ENCODE data around the gene C1QTNF1.

Gene C1QTNF1

DNA sequence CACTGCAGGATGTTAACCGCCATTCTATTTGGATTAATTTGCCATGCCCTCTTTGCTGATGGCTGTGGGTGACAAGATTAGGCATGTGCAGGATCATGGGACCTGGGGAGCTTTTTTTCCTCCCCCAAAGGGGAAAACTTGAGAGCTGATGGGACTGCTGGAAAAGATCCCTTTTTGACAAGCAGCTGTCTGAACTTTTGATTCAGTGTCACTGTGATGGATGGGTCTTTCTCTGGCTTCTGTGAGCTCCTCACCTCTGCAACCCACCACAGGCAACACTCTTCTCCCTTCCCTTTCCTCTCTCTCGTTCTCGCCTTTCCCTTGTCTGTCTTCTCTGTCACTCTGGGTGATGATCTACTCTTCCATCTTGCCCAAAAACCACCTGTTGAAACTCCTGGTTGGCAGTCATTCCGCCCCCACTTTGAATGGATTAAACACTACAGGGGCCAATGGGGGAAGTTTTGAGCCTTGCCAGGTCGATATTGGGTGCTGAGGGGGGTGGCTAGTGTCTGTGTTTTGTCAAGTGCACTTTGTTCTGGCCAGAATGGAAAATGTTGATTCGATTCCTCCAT lies 11.3 kb upstream of the C1QTNF1 start:
- Histone ChIP-seq H3K9me2 (replicated peaks; ENCODE audit: insufficient read depth, low read length) (no peaks in the 10 kb centered on the region), H3K36me3 (replicated peaks; ENCODE audit: insufficient read depth, low read length) (no peaks in the 10 kb centered on the region), H3K4me3 (ENCODE audit: low read length) (no peak overlapping the region), H3F3A (ENCODE audit: insufficient read depth, low read length) (no peaks in the 10 kb centered on the region), H3K9ac (ENCODE audit: low read length) (no peak overlapping the region), H3K79me2 (ENCODE audit: low read length) (peaks cover 18% of the 10 kb centered on the region), H2AFZ (ENCODE audit: low read length) (no peak overlapping the region), H3K27me3 (replicated peaks; ENCODE audit: insufficient read depth, low read length) (peaks cover 32% of the 10 kb centered on the region), H3K4me1 (ENCODE audit: low read length) (peaks cover 8% of the 10 kb centered on the region; the same call in 1 of the 2 replicates), H3K27ac (ENCODE audit: low read length) (no peak overlapping the region), H3K9me3 (replicated peaks; ENCODE audit: insufficient read depth, low read length) (no peaks in the 10 kb centered on the region), H4K20me1 (ENCODE audit: insufficient read depth, low read length) (no peaks in the 10 kb centered on the region), H3K4me2 (ENCODE audit: low read depth, low read length) (no peak overlapping the region)
- TF ChIP-seq, protein P1, sequence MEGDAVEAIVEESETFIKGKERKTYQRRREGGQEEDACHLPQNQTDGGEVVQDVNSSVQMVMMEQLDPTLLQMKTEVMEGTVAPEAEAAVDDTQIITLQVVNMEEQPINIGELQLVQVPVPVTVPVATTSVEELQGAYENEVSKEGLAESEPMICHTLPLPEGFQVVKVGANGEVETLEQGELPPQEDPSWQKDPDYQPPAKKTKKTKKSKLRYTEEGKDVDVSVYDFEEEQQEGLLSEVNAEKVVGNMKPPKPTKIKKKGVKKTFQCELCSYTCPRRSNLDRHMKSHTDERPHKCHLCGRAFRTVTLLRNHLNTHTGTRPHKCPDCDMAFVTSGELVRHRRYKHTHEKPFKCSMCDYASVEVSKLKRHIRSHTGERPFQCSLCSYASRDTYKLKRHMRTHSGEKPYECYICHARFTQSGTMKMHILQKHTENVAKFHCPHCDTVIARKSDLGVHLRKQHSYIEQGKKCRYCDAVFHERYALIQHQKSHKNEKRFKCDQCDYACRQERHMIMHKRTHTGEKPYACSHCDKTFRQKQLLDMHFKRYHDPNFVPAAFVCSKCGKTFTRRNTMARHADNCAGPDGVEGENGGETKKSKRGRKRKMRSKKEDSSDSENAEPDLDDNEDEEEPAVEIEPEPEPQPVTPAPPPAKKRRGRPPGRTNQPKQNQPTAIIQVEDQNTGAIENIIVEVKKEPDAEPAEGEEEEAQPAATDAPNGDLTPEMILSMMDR (IDR thresholded peaks at IDR 0.05; ENCODE audit: low read length): no peak
- TF ChIP-seq EZH2phosphoT487 (IDR thresholded peaks at IDR 0.05; ENCODE audit: low read length) (no peak), EZH2 (optimal IDR thresholded peaks at IDR 0.05; ENCODE audit: low read depth, low read length) (no peak)
- no peak for DNase-seq

DNA sequence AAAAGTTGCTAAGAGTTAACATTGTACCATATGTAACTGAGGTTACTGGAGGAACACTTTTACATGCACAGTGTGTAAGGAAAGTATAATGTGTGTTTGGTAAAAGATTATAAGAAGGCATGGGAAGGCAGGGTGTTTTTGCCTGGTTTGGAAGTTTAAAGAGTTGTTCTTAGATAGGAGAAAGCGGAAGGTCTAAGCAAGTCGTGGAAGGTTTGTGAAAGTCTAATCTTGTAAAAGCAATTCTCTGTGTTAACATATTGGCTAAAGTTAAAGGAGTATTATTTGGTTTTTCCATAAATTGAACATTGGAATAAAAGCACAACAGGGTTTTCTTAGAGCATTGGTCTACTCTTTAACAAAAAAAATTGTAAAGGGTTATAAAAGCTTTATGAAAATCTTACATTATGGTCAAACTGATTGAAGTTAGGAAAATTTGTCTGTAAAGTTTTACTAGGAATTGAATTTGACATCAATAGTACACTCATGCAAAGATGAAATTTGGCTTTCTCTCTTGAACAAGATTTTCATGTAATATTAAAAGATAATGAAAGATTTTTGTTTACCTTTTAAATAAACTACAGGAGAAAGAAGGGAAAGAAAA lies 9.7 kb upstream of the C1QTNF1 start:
- Histone ChIP-seq H3K36me3 (replicated peaks; ENCODE audit: insufficient read depth, low read length) (no peaks in the 10 kb centered on the region), H3K9me2 (replicated peaks; ENCODE audit: insufficient read depth, low read length) (no peaks in the 10 kb centered on the region), H3K9ac (ENCODE audit: low read length) (no peak overlapping the region), H2AFZ (ENCODE audit: low read length) (no peak overlapping the region), H3F3A (ENCODE audit: insufficient read depth, low read length) (no peaks in the 10 kb centered on the region), H3K4me1 (ENCODE audit: low read length) (peaks cover 3% of the 10 kb centered on the region; the same call in 1 of the 2 replicates), H3K79me2 (ENCODE audit: low read length) (peaks cover 1% of the 10 kb centered on the region), H3K4me3 (ENCODE audit: low read length) (no peak overlapping the region), H3K27ac (ENCODE audit: low read length) (no peak overlapping the region), H3K4me2 (ENCODE audit: low read depth, low read length) (no peak overlapping the region), H4K20me1 (ENCODE audit: insufficient read depth, low read length) (no peaks in the 10 kb centered on the region), H3K9me3 (replicated peaks; ENCODE audit: insufficient read depth, low read length) (no peaks in the 10 kb centered on the region), H3K27me3 (replicated peaks; ENCODE audit: insufficient read depth, low read length) (peaks cover 45% of the 10 kb centered on the region)
- no peak for DNase-seq
- TF ChIP-seq, protein P1 (IDR thresholded peaks at IDR 0.05; ENCODE audit: low read length): no peak
- TF ChIP-seq EZH2phosphoT487 (IDR thresholded peaks at IDR 0.05; ENCODE audit: low read length) (no peak), EZH2 (optimal IDR thresholded peaks at IDR 0.05; ENCODE audit: low read depth, low read length) (no peak)

DNA sequence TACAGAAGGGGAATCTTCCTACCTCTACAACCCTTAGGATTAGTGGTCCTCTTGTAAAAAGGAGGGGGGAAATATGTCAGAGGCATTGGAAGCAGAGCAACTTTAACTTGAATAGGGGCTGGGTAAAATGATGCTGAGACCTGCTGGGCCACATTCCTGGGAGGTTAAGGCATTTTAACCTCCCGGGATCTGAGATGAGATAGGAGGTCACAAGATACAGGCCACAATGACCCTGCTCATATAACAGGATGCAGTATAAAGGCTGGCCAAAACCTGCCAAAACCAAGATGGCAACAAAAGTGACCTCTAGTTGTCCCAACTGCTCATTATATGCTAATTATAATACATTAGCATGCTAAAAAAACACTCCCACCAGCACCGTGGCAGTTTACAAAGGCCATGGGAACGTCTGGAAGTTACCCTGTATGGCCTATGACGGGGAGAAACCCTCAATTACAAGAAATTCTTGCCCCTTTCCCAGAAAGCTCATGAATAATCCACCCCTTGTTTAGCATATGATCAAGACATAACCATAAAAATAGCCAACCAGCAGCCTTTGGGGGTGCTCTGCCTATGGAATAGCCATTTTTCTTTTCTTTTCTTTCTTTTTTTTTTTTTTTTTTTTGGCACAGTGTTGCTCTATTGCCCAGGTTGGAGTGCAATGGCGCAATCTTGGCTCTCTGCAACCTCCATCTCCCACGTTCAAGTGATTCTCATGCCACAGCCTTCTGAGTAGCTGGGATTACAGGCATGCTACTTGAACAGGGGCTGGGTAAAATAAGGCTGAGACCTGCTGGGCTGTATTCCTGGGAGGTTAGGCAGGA lies 6.2 kb upstream of the C1QTNF1 start:
- Histone ChIP-seq H3F3A (ENCODE audit: insufficient read depth, low read length) (no peaks in the 10 kb centered on the region), H3K36me3 (replicated peaks; ENCODE audit: insufficient read depth, low read length) (no peaks in the 10 kb centered on the region), H3K4me3 (ENCODE audit: low read length) (no peak overlapping the region), H2AFZ (ENCODE audit: low read length) (no peak overlapping the region), H3K9me3 (replicated peaks; ENCODE audit: insufficient read depth, low read length) (no peaks in the 10 kb centered on the region), H3K79me2 (ENCODE audit: low read length) (no peaks in the 10 kb centered on the region), H3K4me2 (ENCODE audit: low read depth, low read length) (no peak overlapping the region), H3K4me1 (ENCODE audit: low read length) (no peaks in the 10 kb centered on the region), H3K27me3 (replicated peaks; ENCODE audit: insufficient read depth, low read length) (peaks cover 71% of the 10 kb centered on the region), H4K20me1 (ENCODE audit: insufficient read depth, low read length) (no peaks in the 10 kb centered on the region), H3K27ac (ENCODE audit: low read length) (no peak overlapping the region), H3K9ac (ENCODE audit: low read length) (no peak overlapping the region), H3K9me2 (replicated peaks; ENCODE audit: insufficient read depth, low read length) (no peaks in the 10 kb centered on the region)
- DNase-seq: no peak
- TF ChIP-seq, protein P1 (IDR thresholded peaks at IDR 0.05; ENCODE audit: low read length): no peak
- TF ChIP-seq EZH2phosphoT487 (IDR thresholded peaks at IDR 0.05; ENCODE audit: low read length) (no peak), EZH2 (optimal IDR thresholded peaks at IDR 0.05; ENCODE audit: low read depth, low read length) (no peak)
